NT2/D1 (cell line): Measurements from ENCODE around the gene BTLA.

Experiments used
- YY1 ChIP-seq: IDR thresholded peaks from 2 replicates; pipeline ENCODE4 v1.6.1; 2011; ENCODE audit not compliant: insufficient read length, insufficient read depth
- ZNF274 ChIP-seq: IDR thresholded peaks from 2 replicates; pipeline ENCODE4 v1.6.1; 2011; ENCODE audit warnings: mild to moderate bottlenecking, low read depth, low read length

DNA sequence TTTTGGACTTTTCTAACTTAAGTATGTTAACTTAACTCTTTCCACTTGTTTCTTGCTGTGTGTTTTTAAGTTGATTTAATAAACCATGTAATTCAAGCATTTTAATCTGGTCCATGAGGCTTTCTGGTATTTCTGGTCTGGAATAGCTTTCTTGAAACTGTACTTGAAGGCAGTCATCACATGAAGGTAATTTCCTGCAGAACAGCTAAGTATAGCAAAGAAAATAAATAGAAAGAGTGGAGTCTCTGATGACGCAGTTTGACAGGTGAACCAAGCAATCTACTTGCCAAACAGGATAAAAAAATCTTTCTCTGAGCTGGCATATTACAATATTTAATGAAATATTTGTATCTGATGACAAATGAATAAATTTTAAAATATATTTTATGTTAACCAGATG, 74.9 kb downstream of the BTLA start:
- TF ChIP-seq YY1, result no peak
- TF ChIP-seq ZNF274, result no peak
